Fibroblast of lung (primary cell): ENCODE results near the gene EMID1.

Experiments used
- EZH2 ChIP-seq: IDR thresholded peaks from 2 replicates; pipeline ENCODE4 v1.5.1; 2012; ENCODE audit warnings: low read length, control low read depth, mild to moderate bottlenecking; ENCODE audit errors: missing control alignments
- TF ChIP-seq, protein P1 (sequence below), 2 donors: IDR thresholded peaks in 1 of 2; conservative IDR thresholded peaks in 1 of 2; 1 replicate in 1 of 2; 2 replicates in 1 of 2; pipeline ENCODE4 v1.5.1; 2011 to 2012; ENCODE audit warnings: low read length in 2 of 2, control low read depth in 1 of 2, inconsistent platforms in 1 of 2, low read depth in 1 of 2, mild to moderate bottlenecking in 1 of 2

- TF ChIP-seq, protein P1, sequence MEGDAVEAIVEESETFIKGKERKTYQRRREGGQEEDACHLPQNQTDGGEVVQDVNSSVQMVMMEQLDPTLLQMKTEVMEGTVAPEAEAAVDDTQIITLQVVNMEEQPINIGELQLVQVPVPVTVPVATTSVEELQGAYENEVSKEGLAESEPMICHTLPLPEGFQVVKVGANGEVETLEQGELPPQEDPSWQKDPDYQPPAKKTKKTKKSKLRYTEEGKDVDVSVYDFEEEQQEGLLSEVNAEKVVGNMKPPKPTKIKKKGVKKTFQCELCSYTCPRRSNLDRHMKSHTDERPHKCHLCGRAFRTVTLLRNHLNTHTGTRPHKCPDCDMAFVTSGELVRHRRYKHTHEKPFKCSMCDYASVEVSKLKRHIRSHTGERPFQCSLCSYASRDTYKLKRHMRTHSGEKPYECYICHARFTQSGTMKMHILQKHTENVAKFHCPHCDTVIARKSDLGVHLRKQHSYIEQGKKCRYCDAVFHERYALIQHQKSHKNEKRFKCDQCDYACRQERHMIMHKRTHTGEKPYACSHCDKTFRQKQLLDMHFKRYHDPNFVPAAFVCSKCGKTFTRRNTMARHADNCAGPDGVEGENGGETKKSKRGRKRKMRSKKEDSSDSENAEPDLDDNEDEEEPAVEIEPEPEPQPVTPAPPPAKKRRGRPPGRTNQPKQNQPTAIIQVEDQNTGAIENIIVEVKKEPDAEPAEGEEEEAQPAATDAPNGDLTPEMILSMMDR (conservative IDR thresholded peaks at IDR 0.05 in 1 of 2, IDR thresholded peaks at IDR 0.05 in 1 of 2; ENCODE audit: low read depth in 1 of 2, low read length in 2 of 2) = no peak
- no peak for TF ChIP-seq EZH2
These were observed 12.7 kb upstream of the EMID1 start for GRCh38 chr22:29193021-29193420.
